B cell (primary cell): ENCODE measurements around the gene ORMDL3. TPM values are rescaled to one million over a fixed set of nuclear protein-coding genes. Genes with fewer than 3 reads are reported as not detected.

Source experiments
- ATAC-seq: fragments of 200-7000 bp; cut with Tn5 transposase; one replicate; pipeline ENCODE4 v1.10.0; 2021; ENCODE audit warnings: low read depth, mild to moderate bottlenecking, moderate number of reproducible peaks, moderate library complexity
- CTCF ChIA-PET: fragments of 350-600 bp; sonication (Branson Sonifier 250); formaldehyde crosslinking; loops from one replicate; lab custom pipeline; 2021; ENCODE audit warnings: antibody characterized with exemption, inconsistent platforms; lab: Charles Lee
- POLR2A ChIA-PET: fragments of 350-600 bp; sonication (Branson Sonifier 250); formaldehyde crosslinking; loops from one replicate; lab custom pipeline; 2021; ENCODE audit warnings: antibody characterized with exemption; lab: Charles Lee
- DNase-seq: peaks from one replicate; pipeline ENCODE4 v3.0.0; 2013
- H2AFZ ChIP-seq: 2 replicates; pipeline ENCODE4 v1.6.1; 2012; ENCODE audit warnings: mild to moderate bottlenecking, low read depth, low read length; ENCODE audit not compliant: insufficient read depth, poor library complexity, severe bottlenecking
- H3K27ac ChIP-seq, 2 donors: 1 replicate in 1 of 2; 2 replicates in 1 of 2; pipeline ENCODE4 v1.5.1; 2012 to 2013; ENCODE audit warnings: low read length in 2 of 2, mild to moderate bottlenecking in 2 of 2, moderate library complexity in 1 of 2
- H3K27me3 ChIP-seq, 4 experiments: fragments of 200-600 bp in 1 of 4; sonication (generic) in 1 of 4; replicated peaks in 1 of 4; 1 replicate in 2 of 4; 2 replicates in 2 of 4; pipeline versions ENCODE4 v1.6.1 to v1.7.0; 2013 to 2016; ENCODE audit warnings: low read length in 3 of 4, mild to moderate bottlenecking in 2 of 4, mixed read lengths in 1 of 4, moderate library complexity in 1 of 4; ENCODE audit not compliant: insufficient read depth in 4 of 4, control insufficient read depth in 3 of 4; ENCODE audit errors: control extremely low read depth in 1 of 4
- H3K36me3 ChIP-seq, 2 experiments: replicated peaks in 1 of 2; 1 replicate in 1 of 2; 2 replicates in 1 of 2; pipeline versions ENCODE4 v1.6.1 to v1.7.1; 2013; ENCODE audit warnings: low read length in 1 of 2; ENCODE audit not compliant: insufficient read depth in 2 of 2, control insufficient read depth in 1 of 2; ENCODE audit errors: control extremely low read depth in 1 of 2, extremely low read depth in 1 of 2
- H3K4me1 ChIP-seq, 2 donors: fragments of 200-600 bp in 1 of 2; sonication (generic) in 1 of 2; 1 replicate in 1 of 2; 2 replicates in 1 of 2; pipeline versions ENCODE4 v1.5.1 to v1.6.1; 2013 to 2017; ENCODE audit warnings: low read length in 2 of 2; ENCODE audit not compliant: control insufficient read depth in 2 of 2, insufficient read depth in 2 of 2
- H3K4me2 ChIP-seq: replicated peaks from 2 replicates; pipeline ENCODE3; 2012; ENCODE audit warnings: mild to moderate bottlenecking, low read depth, low read length; ENCODE audit not compliant: poor library complexity, severe bottlenecking
- H3K4me3 ChIP-seq, 5 experiments: fragments of 200-600 bp in 1 of 5; sonication (generic) in 1 of 5; 1 replicate in 3 of 5; 2 replicates in 2 of 5; pipeline versions ENCODE4 v1.5.1 to v1.7.0; 2011 to 2016; ENCODE audit warnings: low read length in 4 of 5, mild to moderate bottlenecking in 4 of 5, low read depth in 2 of 5, control low read depth in 1 of 5, moderate library complexity in 1 of 5; ENCODE audit not compliant: insufficient read depth in 1 of 5; ENCODE audit errors: control extremely low read depth in 1 of 5, extremely low read depth in 1 of 5
- H3K79me2 ChIP-seq: fragments of 200-600 bp; sonication (generic); one replicate; pipeline ENCODE4 v1.6.0; 2016; ENCODE audit warnings: low read length; ENCODE audit not compliant: control insufficient read depth, insufficient read depth
- H3K9ac ChIP-seq: fragments of 200-600 bp; sonication (generic); 2 replicates; pipeline ENCODE4 v1.6.1; 2017; ENCODE audit warnings: mild to moderate bottlenecking, low read length, moderate library complexity
- H3K9me3 ChIP-seq, 3 donors: one replicate each; pipeline versions ENCODE4 v1.6.1 to v1.7.1; 2013; ENCODE audit warnings: low read length in 2 of 3; ENCODE audit not compliant: control insufficient read depth in 2 of 3, insufficient read depth in 1 of 3; ENCODE audit errors: control extremely low read depth in 1 of 3
- H4K20me1 ChIP-seq: 2 replicates; pipeline ENCODE4 v1.6.0; 2012; ENCODE audit warnings: mild to moderate bottlenecking, low read length; ENCODE audit not compliant: insufficient read depth, control insufficient read depth, poor library complexity, severe bottlenecking
- H3K27ac Mint-ChIP-seq: one replicate; pipeline ENCODE4 v1.8.0; 2021; ENCODE audit warnings: mixed read lengths
- H3K27me3 Mint-ChIP-seq: one replicate; pipeline ENCODE4 v1.8.0; 2021; ENCODE audit warnings: mixed read lengths
- H3K4me1 Mint-ChIP-seq: one replicate; pipeline ENCODE4 v1.8.0; 2021; ENCODE audit warnings: mixed read lengths
- H3K4me3 Mint-ChIP-seq: one replicate; pipeline ENCODE4 v1.8.0; 2021; ENCODE audit warnings: mixed read lengths
- H3K9me3 Mint-ChIP-seq: one replicate; pipeline ENCODE4 v1.8.0; 2022; ENCODE audit warnings: mixed read lengths; ENCODE audit not compliant: insufficient read depth
- EZH2 ChIP-seq: IDR thresholded peaks from 2 replicates; pipeline ENCODE4 v1.6.1; 2012; ENCODE audit warnings: borderline replicate concordance, low read depth, mild to moderate bottlenecking, moderate library complexity, low read length; ENCODE audit not compliant: insufficient read depth, poor library complexity, severe bottlenecking
- WGBS: methylation state at CpG from one replicate; pipeline ENCODE4 v1.1.5; 2013; ENCODE audit warnings: missing lambda C conversion rate; ENCODE audit not compliant: insufficient coverage; 5-methylcytosine and 5-hydroxymethylcytosine counted together
- intact Hi-C: fragments of 100-400 bp; cut with micrococcal nuclease; formaldehyde crosslinking; loops from one replicate; pipeline ENCODE4 v1.10.0; 2022
- polyA plus RNA-seq: library from polyadenylated mRNA; depleted of rRNA; stranded (reverse); fragments of >200 nt; gene quantifications from 2 replicates; pipeline ENCODE4 v1.2.3, GENCODE V29; 2012
- total RNA-seq, 2 donors: library from RNA; stranded (reverse); fragments of 120-200 nt in 1 of 2; gene quantifications; 1 replicate in 1 of 2; 2 replicates in 1 of 2; pipeline versions ENCODE4 v1.2.3 to v1.2.4, GENCODE V29; 2013 to 2022
- TF ChIP-seq, protein P1 (sequence below): fragments of 200-600 bp; IDR thresholded peaks from one replicate; pipeline ENCODE4 v1.8.0; 2022; ENCODE audit warnings: antibody characterized with exemption, mild to moderate bottlenecking

ORMDL3 gene
- total and polyA plus RNA-seq, 2 donors (not counting 1 experiment from before 2014, with no cell fraction given): 51.8 to 90.6 TPM

DNA sequence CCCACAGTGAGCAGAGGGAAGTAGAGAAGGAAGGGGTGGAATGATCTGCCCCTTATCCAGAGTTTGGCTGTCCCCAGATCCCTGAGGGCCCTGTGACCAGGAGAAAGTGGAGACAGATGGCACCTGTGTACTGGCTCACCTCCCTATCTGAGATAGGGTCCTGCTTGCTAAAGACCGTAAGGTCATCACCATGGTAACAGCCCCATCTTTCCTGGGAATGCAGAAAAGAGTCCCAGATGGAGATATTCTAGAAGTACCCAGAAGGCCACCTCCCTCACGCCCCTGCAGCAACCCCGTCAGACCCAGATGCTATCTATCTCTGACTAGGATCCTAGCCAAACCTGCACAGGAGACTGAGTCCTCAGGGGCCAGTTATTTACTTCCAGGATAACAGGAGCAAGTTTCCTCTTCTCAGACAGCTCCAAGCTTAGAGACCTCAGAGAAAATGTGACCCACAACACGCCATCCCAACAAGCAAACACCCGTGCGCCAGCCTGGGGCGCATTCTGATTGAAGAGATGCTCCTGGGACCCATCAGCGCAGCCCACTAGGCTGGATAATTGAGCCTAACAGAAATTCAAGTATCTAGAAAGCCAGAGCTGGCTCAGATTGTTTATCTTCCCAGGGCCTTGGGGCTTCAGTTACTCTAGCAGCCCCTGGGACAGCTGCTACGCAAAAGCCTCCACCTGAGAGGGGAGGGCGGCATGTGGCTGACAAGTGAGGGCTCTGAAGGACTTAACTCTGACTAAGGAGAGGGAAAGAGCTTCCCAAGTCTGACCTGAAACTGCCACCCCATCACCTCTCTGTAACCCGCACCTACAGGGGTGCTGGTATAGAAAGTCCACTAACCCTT lies 1.9 kb downstream of the ORMDL3 start:
- ChIA-PET POLR2A (no interaction called here), CTCF (interaction anchor here (1.3 kb wide), 1 partner anchor 53 kb away, joined by 5 read pairs; no protein-coding TSS in a partner anchor)
- H3K4me3 Mint-ChIP-seq: peak overlapping the region; percentile 92
- TF ChIP-seq EZH2: no peak
- TF ChIP-seq, protein P1, sequence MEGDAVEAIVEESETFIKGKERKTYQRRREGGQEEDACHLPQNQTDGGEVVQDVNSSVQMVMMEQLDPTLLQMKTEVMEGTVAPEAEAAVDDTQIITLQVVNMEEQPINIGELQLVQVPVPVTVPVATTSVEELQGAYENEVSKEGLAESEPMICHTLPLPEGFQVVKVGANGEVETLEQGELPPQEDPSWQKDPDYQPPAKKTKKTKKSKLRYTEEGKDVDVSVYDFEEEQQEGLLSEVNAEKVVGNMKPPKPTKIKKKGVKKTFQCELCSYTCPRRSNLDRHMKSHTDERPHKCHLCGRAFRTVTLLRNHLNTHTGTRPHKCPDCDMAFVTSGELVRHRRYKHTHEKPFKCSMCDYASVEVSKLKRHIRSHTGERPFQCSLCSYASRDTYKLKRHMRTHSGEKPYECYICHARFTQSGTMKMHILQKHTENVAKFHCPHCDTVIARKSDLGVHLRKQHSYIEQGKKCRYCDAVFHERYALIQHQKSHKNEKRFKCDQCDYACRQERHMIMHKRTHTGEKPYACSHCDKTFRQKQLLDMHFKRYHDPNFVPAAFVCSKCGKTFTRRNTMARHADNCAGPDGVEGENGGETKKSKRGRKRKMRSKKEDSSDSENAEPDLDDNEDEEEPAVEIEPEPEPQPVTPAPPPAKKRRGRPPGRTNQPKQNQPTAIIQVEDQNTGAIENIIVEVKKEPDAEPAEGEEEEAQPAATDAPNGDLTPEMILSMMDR: no peak
- no peak for DNase-seq
- Histone ChIP-seq H3K36me3 (peaks cover 0 to 38% of the 10 kb centered on the region in 2 experiments), H3K27me3 (no peaks in the 10 kb centered on the region), H4K20me1 (peaks cover 51% of the 10 kb centered on the region), H2AFZ (no peak overlapping the region), H3K4me1 (peaks cover 42 to 48% of the 10 kb centered on the region in 2 donors), H3K4me2 (peak overlapping the region; percentile 89), H3K9ac (peak overlapping the region; percentile 81), H3K79me2 (peaks cover 59% of the 10 kb centered on the region), H3K27ac (peak overlapping the region in 1 of 2 donors; percentile 73), H3K9me3 (no peaks in the 10 kb centered on the region), H3K4me3 (peak overlapping the region in 3 of 5 experiments; percentile 77 to 93 (median 79))
- H3K27ac Mint-ChIP-seq: no peak overlapping the region
- H3K27me3 Mint-ChIP-seq: no peaks in the 10 kb centered on the region
- no peaks in the 10 kb centered on the region for H3K9me3 Mint-ChIP-seq
- no peak for ATAC-seq
- 95% methylated on average over 8 of the region's 11 CpGs for WGBS
- peaks cover 52% of the 10 kb centered on the region for H3K4me1 Mint-ChIP-seq
- intact Hi-C loops: loop anchor here (2.0 to 10.0 kb wide), 4 partner anchors 53 to 473 kb away; partner anchors contain the start of gene MED1

DNA sequence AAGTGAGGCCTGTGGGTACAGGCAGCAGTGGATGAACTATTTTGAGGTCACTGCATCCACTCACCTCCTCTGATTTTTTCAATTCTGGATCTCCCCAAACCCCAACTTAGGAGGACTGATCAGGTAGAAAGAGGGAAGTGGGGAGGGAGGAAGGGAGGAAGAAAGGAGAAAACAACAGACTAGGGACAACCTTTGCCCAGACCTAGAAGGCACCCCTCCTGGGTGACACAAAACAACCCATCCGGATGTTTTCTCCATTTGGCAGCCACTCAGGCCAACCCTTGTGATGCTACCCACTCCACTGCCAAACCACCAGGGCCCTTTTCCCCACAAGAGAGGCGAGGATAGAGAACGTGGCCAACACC lies 2.7 kb downstream of the ORMDL3 start:
- no peak overlapping the region for H3K27ac Mint-ChIP-seq
- intact Hi-C loops: loop anchor here (5.0 to 10.0 kb wide), 2 partner anchors 170 to 472 kb away; partner anchors contain the start of gene MED1

More for the DNA sequence above, 2.7 kb downstream of the ORMDL3 start:
- Mint-ChIP-seq H3K4me3 (peak overlapping the region; percentile 50), H3K4me1 (peaks cover 58% of the 10 kb centered on the region), H3K27me3 (no peaks in the 10 kb centered on the region), H3K9me3 (no peaks in the 10 kb centered on the region)
- 88% methylated on average over 3 of the region's 3 CpGs for WGBS
- CTCF ChIA-PET: no interaction called here
- DNase-seq: no peak
- H3K36me3 ChIP-seq: peaks cover 0 to 42% of the 10 kb centered on the region in 2 experiments
- TF ChIP-seq, protein P1: no peak
- no peak for TF ChIP-seq EZH2
- H3K9ac ChIP-seq: no peak overlapping the region
- no peak overlapping the region for H2AFZ ChIP-seq
- H3K4me3 ChIP-seq: no peak overlapping the region
- H3K79me2 ChIP-seq: peaks cover 59% of the 10 kb centered on the region
- H4K20me1 ChIP-seq: peaks cover 51% of the 10 kb centered on the region
- POLR2A ChIA-PET: no interaction called here
- H3K4me2 ChIP-seq: peak overlapping the region; percentile 89
- no peaks in the 10 kb centered on the region for H3K9me3 ChIP-seq
- ATAC-seq: no peak
- peaks cover 42 to 52% of the 10 kb centered on the region in 2 donors for H3K4me1 ChIP-seq
- peak overlapping the region in 1 of 2 donors; percentile 27 for H3K27ac ChIP-seq
- H3K27me3 ChIP-seq: no peaks in the 10 kb centered on the region
